NCI-H2196 treated with DMSO at 0.1 percent for 48 hours (cell line): ENCODE data around the gene NUFIP1.
A peak's percentile ranks its signal among the peaks of the same experiment; 100 is the strongest.
"Not testable (repeated sequence)": the region's sequence is repeated elsewhere in the genome, so short reads cannot be mapped to it uniquely, and the experiment has no call there.

Source experiments
- DNase-seq: peaks from one replicate; lab custom pipeline; 2025; ENCODE audit not compliant: unreplicated experiment; lab: John Stamatoyannopoulos, UW

NUFIP1 gene

DNA sequence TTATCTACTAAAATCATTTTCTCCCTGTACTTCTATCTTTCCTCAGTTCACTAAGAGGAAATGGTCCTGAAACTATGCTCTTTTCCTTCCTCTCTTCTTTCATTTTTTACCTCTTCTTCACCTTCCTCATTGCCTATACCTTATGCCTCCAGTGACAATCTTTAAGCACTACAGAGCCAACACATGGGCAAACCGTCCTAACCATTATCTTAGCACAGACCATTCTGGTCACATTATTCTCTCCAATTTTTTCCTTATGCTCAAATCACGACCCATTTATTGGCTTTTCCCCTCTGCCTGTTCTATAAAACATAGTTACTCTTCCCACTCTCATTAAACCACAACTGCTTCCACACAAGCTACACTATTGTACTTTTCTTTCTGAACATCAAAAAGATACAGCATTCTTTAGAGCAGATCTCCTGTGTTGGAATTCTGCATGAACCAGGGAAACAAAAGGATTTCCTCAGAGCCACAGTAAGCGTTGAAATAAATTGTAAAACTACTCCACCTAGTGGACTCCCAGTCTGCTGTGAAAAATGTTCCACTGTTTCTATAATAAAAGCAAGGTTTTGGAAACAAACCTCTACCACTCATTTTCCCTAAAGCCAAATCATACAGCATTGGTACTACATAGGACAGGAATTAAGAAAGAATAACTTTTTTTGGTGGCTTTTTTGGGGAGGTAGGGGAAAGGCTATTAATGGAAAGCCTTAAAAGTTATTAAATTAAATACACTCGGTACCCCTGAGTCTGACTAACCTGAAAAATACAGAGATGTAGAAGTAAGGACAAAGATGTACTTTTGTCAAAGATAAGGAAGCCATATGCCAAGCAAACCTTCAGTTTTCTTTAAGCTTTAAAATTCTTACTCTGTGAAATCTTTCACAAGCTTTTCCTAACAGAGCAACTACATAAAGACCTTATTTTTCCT lies 19.5 kb downstream of the NUFIP1 start:
- peak; percentile 7 for DNase-seq

DNA sequence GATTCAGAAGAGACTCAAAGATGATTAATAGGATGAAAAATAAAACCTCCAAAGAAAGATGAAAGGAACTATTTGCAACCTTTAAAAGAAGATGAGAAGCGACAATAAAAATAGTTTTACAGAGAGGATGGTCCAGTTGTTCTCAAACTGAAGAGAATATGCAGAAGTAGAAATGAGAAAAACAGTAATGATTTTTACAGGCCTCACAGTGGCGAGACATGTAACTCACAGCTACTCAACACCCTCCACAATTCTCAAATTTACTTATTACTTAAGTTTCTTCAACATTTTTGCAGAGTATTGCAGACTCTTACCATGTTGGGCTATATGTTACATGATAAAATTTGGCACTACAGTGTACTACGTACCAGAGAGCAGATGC lies 20.8 kb downstream of the NUFIP1 start:
- DNase-seq, result no peak

DNA sequence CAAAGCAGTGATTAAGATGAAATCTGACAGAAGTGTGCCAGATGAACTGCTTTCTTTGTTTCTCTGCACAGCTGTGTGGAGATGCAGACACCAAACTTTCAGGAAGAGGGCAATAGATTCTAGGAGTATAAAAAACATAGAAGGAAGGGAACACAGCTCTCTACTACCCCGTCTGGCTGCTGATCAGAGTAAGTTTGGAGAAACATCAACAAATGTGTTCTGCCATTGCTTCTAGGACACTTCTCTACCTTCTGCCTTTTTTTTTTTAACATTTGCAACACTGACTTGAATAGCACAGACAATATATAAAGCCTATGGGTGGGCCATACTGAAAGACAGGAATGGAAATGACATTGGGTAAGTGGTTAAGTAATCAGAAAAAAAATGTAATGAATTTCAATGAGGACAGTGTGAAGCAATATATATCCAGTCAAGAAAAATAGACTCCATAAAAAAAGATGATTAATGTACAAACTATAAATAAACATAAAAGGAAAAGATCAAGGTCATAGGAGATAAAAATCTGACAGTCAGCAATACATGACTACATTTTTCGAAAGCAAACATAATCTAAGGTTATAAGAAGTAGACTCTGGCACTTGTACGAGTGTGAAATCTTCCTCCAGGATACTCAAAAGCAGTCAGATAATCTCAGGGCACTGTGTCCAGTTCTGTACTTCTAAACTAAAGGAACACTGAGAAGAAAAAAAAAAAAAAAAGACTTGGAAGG lies 21.4 kb downstream of the NUFIP1 start:
- DNase-seq, result no peak

DNA sequence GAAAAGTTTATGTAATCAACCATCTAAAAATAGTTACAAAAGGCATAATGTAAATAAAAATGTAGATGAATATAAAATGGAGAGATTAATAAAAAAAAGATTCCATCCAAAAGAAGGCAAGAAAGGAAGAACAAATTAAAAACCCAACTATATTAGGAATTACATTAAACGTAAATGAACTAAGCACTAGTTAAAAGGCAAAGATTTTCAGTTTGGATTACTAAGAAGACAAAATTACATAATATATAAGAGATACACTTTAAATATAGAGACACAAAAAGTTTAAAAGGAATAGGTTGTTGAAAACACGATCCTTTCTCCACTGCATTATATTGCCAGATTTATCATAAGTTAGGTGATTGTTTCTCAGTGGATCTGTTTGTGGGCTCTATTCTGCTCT lies 27.3 kb downstream of the NUFIP1 start:
- DNase-seq, result no peak

DNA sequence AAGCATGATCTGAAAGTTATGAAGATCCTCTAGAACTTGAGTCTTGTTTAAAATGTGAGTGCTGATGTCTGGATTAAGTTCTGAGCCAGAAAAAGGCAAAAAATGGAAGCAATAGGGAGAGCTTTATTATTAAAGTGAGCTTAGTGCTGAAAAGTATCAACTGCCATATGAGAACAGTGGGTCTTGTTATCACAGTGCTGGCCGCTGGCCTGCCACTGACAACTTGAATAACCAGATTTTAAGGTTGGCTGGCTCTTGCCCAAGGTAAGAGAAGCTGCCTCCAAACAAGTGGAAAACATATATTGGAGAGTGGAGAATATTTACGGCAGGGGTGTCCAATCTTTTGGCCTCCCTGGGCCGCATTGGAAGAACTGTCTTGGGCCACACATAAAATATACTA lies 33.9 kb downstream of the NUFIP1 start:
- no peak for DNase-seq

DNA sequence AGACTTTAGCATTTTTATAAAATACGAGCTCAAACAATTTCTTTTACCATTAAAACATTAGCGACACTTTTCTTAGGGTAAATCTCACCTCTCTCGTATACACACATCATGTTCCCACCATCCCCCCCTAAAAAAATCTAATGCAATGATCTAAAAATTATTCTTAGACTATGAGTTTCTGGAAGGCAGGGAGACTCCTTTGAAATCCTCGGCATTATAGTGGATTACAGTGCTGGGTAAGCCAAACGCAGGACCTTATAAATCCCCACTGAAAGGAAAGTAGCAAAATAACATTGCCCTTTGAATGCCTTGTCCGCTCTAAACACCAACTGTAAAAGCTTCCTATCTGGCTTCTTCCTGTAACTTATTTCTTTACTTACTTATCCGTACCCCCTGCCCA lies 35.0 kb downstream of the NUFIP1 start:
- no peak for DNase-seq

DNA sequence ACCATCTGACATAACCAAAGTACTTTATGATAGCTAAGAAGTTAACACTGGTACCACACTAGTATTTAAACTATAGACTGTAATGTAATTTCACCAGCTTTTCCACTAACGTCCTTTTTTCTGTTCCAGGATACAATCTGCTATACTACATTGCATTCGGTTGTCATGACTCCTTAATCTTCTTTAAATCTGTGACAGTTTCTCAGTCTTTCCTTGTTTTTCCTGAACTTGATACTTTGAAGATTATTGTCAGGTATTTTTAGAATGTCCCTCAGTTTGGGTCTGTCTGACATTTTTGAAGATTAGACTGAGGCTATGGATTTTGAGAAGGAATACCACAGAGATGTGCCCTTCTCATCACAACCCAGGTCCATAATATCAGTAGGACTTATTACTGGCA lies 36.6 kb downstream of the NUFIP1 start:
- no peak for DNase-seq

DNA sequence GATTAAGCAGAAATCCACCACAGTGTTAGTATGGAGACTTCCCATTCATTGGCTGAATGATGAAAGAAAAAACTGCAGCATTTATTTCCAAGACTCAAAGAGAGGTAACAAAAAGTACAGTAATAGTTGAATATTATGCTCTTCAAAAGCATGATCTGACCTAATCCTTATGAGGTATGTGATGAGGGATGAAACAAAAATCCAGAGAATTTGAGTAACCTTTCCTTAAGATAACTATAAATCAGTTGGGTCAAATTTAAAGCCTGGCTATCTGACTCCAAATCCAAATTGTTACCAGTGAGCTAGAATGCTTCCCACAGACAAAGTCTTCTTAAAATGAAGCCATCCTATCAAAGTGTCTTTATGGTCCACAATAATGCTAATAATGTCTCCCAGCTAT lies 38.1 kb downstream of the NUFIP1 start:
- no peak for DNase-seq

DNA sequence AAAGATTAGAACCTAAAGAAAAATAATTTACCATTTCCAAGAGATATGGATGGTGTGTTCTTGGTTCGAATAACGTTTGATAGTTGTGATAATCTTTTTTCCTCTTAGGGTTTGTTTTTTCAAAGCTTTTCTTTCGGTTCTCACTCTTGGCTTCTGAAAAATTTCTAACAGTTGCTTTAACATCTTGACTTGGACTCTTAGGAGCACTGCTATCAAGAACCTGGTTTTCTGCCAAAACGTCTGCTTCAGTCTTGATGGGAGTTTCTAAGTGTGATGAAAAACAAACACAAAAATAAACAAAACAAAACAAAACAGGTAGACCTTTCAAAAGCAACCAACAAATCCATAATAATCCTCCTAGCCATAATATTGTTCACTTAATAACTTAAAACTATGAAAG lies 45.9 kb downstream of the NUFIP1 start:
- DNase-seq, result not testable (repeated sequence)

DNA sequence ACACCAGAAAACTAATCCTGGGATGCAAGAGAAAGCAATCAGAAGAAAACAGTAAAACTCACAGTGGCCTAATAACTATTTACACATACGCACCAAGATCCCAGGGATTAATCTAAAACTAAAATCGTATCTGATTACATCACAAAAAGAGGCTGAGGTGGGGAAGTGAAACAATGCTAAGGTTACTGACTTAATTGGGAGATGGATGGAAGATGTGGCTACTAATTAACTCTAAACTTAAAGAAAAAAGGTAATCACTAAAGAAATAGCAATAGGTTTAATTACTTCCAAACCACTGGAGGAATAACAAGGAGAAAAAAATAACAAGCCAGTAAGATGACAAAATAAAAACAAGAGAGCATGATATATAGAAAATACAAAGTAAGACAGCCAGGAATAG lies 50.4 kb downstream of the NUFIP1 start:
- DNase-seq, result no peak

DNA sequence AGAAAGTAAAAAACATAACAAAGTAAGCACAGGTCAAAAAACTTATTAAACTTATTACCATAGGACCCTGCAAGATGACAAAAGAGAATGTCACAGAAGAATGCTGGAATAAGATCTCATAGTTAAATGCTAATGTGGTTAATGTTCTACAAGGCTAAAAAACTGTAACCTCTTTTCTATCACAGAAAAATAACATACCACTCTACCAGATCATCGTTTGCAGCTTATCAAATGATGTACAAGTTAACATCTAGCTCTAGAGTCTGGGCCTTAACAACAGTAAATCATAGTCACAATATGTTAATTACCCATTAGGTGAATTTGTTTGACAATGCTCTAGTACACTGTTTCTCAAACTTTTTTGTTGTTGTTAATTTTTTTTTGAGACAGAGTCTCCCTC lies 53.0 kb downstream of the NUFIP1 start:
- no peak for DNase-seq

DNA sequence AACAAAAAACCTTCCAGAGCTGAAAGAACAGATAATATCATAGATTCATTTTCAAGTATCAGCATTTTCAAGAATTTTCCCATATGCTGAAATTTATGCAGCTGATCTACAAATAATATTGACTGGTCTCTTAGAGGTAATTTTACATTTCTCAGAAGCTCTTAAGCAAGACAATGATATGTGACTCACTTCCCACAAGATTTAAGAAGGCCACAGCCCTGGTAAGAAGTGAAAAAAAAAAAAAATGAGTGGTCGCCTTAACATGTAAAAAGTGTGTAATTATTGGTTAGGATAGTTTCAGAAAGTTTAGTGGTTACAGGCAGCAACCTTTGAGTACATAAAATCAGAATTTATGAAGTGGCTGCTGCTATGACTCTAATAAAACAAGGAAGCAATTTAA lies 54.5 kb downstream of the NUFIP1 start:
- DNase-seq, result no peak

DNA sequence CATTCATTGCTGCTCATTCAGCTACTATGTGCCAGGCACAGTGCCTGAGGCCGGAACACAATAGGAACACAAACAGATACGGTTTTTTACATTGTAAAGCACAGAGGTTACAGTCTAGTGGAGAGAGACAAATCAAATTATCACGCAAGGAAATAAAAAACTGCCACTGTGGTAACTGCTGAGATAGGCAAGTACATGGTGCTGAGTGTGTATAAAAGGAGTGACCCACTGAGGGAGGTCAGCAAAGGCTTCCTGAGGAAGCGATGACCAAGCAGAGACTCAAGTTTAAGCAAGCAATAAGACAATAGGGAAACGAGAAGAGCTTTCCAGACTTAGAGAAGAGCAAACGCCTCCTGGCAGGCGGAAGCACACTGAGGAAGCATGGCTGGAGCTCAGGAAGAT lies 56.4 kb downstream of the NUFIP1 start:
- DNase-seq, result no peak

DNA sequence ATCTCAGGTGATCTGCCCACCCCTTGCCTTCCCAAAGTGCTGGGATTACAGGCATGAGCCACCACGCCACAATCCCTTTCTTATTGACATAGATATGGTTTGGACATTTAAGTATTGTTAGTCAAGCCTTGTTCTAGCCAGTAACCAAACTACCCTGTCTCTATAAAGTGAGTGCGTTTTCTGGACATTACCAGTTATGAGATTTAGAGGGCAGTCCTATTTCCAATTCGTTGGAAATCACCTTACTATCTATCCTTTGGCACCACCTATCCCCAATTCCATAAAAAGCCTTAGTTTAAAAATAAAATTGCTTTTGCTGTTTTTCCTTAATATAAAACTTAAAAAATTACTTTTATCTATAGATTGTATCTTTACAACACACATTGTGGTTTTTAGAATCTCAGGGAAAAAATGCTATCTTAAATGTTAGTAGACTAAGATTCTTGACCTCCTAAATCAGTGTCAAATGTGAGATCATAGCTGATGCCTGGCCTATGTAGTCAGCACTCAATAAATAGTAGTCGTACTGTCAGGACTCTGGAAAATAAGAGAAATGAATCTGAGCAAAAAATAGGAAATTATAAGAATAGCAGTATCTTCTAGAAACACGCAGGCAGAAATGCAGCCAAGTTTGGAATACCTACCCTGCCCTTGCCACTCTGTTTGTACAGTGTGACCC lies 57.0 kb downstream of the NUFIP1 start:
- DNase-seq, result no peak

DNA sequence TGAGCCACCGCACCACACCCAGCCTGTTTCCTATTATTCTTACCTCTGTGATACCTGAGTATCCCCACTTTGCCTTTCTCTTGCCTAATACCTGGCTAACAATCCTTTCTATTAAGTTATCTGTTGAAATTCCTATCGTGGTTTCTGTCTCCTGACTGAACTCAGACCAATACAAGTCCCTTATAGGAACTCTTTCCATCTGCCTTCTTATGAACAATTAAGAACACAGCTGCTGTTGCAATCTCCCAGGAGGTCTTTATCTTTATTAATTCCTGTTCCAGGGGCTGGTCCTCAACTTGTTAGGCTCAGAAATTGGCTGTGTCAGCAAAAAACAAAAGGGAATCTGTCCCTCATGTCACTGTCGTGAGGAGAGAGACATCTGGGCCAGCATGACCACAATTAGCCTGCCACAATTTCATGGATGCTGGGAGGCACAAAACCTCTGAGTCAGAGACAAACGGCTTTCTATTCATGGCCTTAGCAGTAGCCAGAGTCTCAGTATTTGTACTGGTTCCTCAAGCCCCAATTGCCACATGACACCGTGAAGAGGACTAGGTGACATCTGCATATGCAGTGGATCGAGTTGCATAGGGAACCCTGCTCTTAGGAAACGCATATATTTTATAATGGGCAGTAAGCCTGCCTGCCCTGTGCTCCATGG lies 58.2 kb downstream of the NUFIP1 start:
- DNase-seq, result no peak

DNA sequence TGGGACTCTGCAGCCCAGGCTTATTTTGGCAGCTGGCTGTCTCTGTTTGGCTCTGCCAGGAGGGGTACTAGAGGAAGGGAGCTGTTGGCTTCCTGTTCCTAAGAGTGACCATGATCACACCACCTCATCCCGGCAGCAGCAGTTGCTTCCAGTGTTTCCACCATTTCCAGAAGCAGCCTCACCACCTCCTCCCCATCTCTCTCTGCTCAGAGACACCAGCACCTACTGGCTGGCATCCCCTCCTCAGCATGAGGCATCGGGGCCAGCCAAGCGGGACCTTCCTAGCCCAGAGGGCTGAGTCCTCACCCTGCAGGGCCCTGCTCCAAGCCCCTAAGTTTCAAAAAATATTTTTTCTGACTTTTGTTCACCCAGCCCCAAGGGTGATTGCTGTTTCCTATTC lies 59.0 kb downstream of the NUFIP1 start:
- DNase-seq, result no peak

DNA sequence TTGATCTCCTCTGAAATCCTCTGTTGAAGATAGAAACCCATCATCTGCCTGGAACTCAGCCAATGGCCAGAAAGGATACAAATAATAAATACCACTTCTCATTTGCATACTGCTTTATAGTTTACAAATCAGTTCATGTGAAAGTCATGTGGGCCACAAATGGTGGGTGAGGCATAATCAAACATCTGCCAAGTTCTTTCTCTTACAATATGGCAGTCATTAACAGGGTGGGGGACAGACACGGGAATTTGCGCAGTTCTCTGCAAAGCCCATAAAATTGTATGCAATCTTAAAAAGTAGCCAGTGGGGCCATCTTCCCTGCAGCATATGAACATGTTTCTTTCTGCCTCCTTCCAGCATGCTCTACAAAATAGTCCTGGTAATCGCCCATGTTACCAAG lies 59.6 kb downstream of the NUFIP1 start:
- DNase-seq, result no peak

DNA sequence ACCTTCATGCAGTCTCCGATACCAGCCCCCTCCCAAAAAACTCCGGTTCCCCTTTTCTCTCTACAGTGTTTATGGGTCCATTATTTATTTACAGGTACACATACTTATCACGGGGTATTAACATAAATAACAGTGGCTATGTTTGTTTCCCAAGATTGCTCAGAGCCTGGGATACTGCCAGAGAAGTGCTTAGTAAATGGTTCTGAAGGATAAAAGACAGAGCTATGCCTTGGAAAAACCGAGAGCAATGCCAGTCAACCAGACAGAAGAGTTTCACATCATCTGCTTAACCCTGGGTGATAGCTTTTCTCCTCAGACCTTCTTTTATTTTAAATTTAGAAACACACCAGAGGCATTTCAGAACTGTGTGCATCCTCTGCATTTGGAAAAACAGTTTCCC lies 61.3 kb downstream of the NUFIP1 start:
- DNase-seq, result no peak

DNA sequence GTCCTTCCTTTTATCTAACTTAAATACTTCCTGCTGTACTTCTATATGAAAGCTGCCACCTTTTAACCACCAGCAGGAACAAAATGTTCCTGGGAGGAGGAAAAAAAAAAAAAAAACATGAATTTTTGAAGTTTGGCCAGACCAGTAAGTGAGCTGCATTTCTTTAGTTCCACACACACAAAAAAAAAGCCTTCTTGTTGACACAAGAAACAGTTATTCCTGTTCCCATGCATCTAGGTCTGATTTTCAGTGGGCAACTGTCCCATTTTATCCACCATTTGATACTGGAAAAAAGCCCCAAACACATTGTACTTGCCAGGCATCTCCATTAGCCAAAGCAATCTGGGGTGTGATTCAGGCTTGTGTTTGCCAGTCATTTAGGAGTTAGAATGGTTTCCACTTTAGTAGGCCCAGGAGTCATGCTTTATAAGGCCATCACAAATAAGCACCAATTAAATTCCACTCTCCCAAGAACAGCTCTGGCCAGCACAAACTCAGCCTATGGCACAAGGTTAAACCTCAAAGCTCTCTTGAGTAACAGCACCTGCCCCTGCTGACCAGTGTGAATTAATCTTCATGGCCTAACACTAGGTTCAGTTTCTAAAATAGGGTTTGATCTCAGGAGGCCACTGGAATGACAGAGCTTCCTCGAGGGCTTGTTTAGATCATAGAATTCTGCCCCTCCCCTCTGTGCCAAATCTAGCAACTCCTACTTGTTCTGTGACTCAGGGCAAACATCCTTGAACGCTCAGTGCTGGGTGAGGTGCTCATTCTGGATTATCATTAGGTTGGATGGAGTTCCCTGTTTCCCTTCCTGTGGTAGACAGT lies 67.1 kb downstream of the NUFIP1 start:
- DNase-seq, result peak; percentile 43

DNA sequence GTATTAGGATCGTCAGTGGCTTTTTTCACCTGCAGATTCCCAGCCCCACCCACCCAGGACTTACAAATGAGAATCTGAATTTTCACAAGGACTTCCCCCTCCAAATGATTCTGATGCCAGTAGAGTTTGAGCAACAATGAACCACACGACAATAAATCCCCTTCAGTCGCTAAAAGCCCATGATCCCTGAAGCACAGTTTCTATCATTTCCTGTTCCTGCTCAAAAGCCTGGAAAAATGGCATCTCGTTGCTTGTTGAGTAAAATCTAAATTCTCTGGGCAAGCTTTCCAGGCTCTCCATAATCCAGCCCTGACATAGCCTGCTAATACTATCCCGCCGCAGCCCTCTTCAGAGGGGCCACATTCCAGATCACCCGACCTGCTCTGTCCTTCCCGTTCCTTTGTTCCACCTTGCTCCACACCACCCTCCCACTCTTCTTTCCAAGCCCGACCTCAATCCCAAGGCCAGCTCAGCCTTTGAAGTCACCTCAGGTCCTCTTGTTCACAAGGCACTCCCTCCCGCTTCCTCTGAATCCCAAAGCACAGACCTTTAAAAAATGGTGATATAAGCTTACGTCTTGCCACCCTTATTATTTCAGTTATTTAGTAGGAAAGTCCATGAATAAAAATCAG lies 67.9 kb downstream of the NUFIP1 start:
- DNase-seq, result no peak
